ENCODE data around the gene LHFPL3. TPM values are rescaled to one million over a fixed set of nuclear protein-coding genes. Genes with fewer than 3 reads are reported as not detected.
"Not testable (repeated sequence)": the region's sequence is repeated elsewhere in the genome, so short reads cannot be mapped to it uniquely, and the experiment has no call there.

LHFPL3 gene
- total RNA-seq, 1 experiment from 2014 or later: not detected

DNA sequence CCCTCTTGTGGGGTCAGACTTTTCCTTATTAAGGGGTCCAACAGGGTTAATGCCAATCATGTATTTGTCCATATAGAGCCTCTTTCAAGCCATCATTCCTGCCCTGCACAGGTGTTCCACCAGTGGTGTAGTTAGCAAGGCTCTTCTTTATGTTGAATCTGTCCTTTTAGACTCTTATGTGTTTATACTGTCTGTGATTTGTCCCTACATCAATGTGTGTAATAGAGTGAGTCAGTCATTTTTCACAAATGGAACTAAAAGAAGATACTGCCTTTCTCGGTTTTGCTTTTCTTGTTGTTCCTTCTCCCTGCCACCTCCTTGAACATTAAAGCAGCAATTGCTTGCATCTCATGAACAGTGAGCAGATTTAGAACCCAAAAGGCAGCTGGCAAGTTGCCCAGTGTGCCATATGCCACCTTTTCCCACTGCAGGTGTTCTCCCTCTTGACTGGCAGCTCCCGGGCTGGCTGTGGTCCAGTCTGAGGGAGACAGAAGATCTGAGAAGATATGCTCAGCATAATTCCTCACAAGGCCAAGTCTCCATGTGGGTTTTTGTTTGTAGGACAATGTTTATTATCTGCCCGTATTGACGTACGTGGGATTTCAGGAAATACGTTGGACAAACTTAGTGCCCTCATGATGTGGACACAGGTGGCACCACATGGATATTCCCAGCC is 154.1 kb downstream of the LHFPL3 start:
- DNase-seq (ENCODE audit: low read depth): no peak

GRCh38 chr7:104486931-104487330 is 158.5 kb downstream of the LHFPL3 start:
- DNase-seq (ENCODE audit: low read depth): no peak

DNA sequence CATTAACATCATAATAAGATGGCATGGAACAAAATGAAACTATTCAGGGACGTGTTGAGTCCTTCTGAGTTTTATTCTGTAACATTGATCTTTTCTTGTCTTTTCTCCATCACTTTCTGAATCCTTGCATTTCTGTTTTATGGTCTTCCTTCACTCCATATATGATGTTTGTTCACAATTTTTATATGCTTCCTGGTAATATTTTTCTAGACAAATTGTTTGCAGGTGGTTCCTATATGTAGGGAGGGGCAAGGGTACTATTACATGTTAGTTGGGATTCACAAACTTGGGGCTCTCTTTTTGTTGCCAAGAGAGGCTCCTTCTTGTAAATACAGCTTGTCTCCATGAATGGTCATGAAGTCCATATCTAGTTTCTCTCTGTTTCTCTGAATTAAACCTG is 159.2 kb downstream of the LHFPL3 start:
- DNase-seq (ENCODE audit: low read depth): no peak

- no peak for DNase-seq (ENCODE audit: low read depth)
Measured at GRCh38 chr7:104497379-104497967, 169.1 kb downstream of the LHFPL3 start.

- no peak for DNase-seq (ENCODE audit: low read depth)
Measured at GRCh38 chr7:104499975-104500374, 171.6 kb downstream of the LHFPL3 start.

DNA sequence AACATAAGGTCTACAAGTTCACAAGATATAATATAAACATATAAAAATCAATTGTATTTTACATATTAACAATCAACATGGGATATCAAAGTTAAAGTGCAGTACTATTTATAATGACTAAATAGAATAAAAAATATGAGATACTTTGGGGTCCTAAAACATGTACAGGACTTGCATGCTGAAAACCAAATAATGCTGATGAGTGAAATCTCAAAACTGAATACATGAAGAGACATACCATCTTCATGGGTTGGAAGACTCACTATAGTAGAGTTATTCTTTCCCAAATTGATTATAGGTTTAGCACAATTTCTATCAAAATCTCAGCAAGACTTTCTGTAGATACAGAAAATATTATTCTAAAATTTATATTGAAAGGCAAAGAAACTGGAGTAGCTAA is 181.5 kb downstream of the LHFPL3 start:
- DNase-seq (ENCODE audit: low read depth): no peak

DNA sequence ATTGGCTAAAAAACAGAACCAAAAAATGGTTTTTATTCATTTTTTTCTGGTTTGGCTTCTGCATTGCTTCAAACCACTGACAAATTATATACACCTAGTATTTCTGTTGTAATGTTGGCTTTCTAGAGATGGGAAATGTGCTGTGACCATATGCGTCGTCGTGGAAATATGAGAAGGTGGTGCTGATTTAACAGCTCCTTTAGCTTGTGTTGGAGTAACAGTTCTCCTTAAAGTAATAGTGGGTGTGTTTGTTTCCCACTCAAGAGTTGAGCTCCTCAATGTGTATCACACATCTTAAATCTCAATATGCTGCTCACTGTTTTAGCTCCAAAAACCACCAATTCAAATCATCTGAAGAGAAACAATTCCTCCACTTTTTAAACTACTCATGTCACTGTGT is 196.4 kb downstream of the LHFPL3 start:
- no peak for DNase-seq (ENCODE audit: low read depth)

GRCh38 chr7:104528142-104528541 is 199.7 kb downstream of the LHFPL3 start:
- DNase-seq (ENCODE audit: low read depth): no peak

- no peak for DNase-seq (ENCODE audit: low read depth)
Measured at GRCh38 chr7:104529567-104529966, 201.2 kb downstream of the LHFPL3 start.

DNA sequence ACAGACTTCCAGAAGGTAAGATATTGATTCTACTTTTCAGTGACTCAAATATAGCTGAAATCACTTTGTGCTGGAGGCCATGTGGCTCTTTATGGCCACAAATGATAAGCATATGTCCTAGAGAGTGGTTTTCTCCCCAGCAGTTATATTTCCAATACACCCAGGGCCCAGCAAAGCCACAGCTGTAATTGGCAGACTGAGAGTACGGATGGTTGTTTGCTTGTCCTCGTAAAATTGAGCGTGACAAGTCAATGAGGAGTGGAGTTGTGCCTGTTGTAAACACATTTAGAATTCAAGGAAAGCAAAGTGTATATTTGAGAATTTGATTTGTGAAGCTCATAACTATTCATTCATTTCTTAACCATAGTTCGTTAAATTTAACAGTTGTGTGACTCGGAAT is 201.8 kb downstream of the LHFPL3 start:
- DNase-seq (ENCODE audit: low read depth): no peak

GRCh38 chr7:104534149-104534548 is 205.7 kb downstream of the LHFPL3 start:
- no peak for DNase-seq (ENCODE audit: low read depth)

DNA sequence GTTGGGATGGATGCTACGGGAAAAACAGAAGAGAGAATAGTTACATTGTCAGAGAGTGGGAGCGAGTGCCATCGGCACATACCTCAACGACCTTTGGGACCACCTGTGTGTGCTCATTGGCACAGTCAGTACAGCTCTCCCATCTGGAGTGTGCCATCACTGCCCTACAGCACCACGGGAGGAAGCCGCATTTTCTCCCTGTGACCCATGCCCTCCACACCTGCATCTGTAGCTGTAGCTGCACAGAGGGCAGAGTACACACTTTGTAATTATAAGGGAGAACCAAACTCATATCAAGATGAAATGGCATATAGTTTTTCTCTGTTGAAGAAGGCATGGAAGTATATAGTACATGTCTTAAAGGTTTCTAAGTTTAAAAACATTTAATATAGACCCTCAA is 207.4 kb downstream of the LHFPL3 start:
- DNase-seq (ENCODE audit: low read depth): no peak

- DNase-seq (ENCODE audit: low read depth): no peak
Measured at GRCh38 chr7:104536956-104537355, 208.6 kb downstream of the LHFPL3 start.

GRCh38 chr7:104538152-104538551 is 209.7 kb downstream of the LHFPL3 start:
- DNase-seq (ENCODE audit: low read depth): no peak

- DNase-seq (ENCODE audit: low read depth): no peak
Measured at GRCh38 chr7:104541897-104542296, 213.5 kb downstream of the LHFPL3 start.

DNA sequence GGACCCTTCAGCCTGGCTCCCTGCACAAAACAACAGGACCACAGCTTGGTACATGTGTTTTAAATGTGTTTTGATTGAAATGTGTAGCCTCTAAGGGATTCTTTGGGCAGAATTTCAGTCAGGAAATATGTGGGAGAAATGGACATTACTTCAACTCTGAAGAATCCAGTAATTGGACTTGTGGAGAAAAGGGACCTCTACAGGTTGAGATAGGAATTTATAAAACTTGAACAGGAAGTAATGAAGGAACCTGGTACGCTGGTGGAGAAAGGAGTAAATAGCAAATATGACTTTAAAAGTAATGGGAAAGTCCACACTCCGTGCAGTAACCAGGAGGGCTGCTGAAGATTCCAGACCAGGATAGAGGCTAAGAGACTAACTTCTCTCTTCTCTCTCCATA is 220.5 kb downstream of the LHFPL3 start:
- no peak for DNase-seq (ENCODE audit: low read depth)

DNA sequence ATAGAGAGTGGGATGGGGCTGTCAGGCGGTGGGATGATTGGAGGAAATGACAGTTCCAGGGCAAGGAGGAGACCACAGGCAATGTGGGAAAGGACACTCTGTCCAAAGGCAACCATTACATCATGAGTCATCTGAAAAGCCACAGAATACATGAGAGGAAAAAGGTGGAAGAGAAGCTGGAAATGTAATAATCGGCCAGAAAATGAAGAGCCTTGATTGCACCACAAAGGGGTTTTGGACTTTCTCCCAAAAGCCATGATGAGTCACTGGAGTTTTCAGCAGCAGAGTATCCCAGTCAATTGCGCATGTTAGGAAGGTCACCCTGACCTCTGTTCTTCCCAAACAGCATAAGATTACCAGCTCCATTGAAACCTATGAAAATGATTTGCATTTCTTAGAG is 222.0 kb downstream of the LHFPL3 start:
- peak; percentile 25 for DNase-seq (ENCODE audit: low read depth)

DNA sequence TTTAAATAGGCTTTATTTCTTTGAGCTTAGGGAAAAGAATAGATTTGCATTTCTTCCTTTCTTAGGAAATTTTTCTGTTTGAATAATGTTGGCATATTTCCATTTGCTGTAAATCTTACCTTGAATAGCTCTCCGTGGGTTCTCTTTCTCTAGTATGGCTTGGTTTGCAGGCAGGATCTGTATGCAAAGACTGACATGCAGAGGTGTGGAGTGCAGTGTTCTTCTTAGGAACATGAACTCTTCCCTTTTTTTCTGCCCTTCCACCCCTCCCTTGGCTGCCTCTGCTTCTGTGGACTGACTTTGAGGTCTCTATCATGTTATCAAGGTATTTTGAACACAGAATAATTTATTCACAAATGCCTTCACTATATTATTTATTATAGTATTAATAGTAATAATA is 222.8 kb downstream of the LHFPL3 start:
- DNase-seq (ENCODE audit: low read depth): no peak

DNA sequence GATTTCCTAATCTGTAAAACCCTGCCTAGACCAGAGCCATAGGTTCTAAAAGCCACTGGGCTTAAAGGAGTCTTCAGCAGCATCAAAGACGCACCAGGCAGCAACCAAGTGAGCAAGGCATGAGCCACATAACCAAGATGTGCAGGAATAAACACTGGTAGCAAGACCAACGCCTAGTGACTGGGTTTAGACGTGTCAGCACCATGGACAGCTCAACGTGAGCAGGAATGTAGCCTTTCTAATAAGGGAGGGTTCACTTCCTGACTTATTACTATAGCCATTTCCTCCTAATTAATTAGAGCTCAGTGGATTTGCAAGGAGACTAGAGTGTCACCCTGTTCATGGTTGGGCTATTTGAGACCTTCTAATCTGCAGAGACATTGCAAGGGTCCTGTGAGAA is 223.7 kb downstream of the LHFPL3 start:
- DNase-seq (ENCODE audit: low read depth): peak; percentile 7

DNA sequence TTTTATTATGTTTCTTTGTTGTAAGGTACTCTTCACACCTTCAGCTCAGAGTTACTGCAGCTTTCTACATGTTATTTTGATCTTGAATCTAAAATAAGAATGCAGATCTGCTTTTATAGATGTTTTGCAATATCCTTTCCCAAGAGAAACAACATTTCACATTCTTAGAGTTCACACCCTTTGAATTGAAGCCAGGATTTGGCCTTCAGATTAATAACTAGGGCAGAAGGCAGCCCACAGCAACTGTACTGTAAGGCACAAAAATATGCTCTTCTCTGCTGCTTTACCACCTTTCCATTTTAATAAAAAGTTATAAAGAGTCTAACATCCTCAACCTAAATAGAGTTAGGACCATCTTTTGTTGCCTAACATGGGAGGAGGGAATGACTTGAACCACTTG is 224.7 kb downstream of the LHFPL3 start:
- no peak for DNase-seq (ENCODE audit: low read depth)

GRCh38 chr7:104563350-104563901 is 235.0 kb downstream of the LHFPL3 start:
- DNase-seq (ENCODE audit: low read depth): not testable (repeated sequence)

- DNase-seq (ENCODE audit: low read depth): no peak
Measured at GRCh38 chr7:104569751-104570150, 241.3 kb downstream of the LHFPL3 start.

- DNase-seq (ENCODE audit: low read depth): no peak
Measured at GRCh38 chr7:104572554-104572953, 244.2 kb downstream of the LHFPL3 start.

- DNase-seq (ENCODE audit: low read depth): no peak
Measured at GRCh38 chr7:104584620-104585019, 256.2 kb downstream of the LHFPL3 start.

Data from RPMI7951 (cell line).